Stimulated activated CD8-positive, alpha-beta memory T cell treated with anti-CD3 and anti-CD28 coated beads, Interleukin-4, amount 100 ng/mL, for 4 hours (primary cell): ENCODE results near the gene RASSF5.

Experiments
- DNase-seq, 2 donors: peaks; one replicate each; pipeline ENCODE4 v3.0.0-alpha.2; 2020; ENCODE audit warnings: low read depth in 2 of 2, low spot score in 1 of 2

Gene RASSF5

GRCh38 chr1:206513312-206514111 lies 6.2 kb downstream of the RASSF5 start:
- DNase-seq, result no peak

GRCh38 chr1:206514813-206515387 lies 7.6 kb downstream of the RASSF5 start:
- DNase-seq, result no peak

- DNase-seq, result no peak
These were observed 9.3 kb downstream of the RASSF5 start for GRCh38 chr1:206516728-206516990.

GRCh38 chr1:206517784-206518183 lies 10.5 kb downstream of the RASSF5 start:
- no peak for DNase-seq

- no peak for DNase-seq
These were observed 10.9 kb downstream of the RASSF5 start for GRCh38 chr1:206518206-206518605.

GRCh38 chr1:206518743-206519142 lies 11.4 kb downstream of the RASSF5 start:
- DNase-seq, result no peak

GRCh38 chr1:206521127-206521526 lies 13.8 kb downstream of the RASSF5 start:
- DNase-seq, result no peak

GRCh38 chr1:206521694-206522402 lies 14.5 kb downstream of the RASSF5 start:
- no peak for DNase-seq

GRCh38 chr1:206524739-206525364 lies 17.5 kb downstream of the RASSF5 start:
- DNase-seq, result no peak

GRCh38 chr1:206526064-206526911 lies 19.0 kb downstream of the RASSF5 start:
- DNase-seq, result no peak

- DNase-seq, result no peak
These were observed 22.1 kb downstream of the RASSF5 start for GRCh38 chr1:206529425-206529824.

GRCh38 chr1:206532368-206532767 lies 25.0 kb downstream of the RASSF5 start:
- no peak for DNase-seq

- DNase-seq, result no peak
These were observed 27.2 kb downstream of the RASSF5 start for GRCh38 chr1:206534552-206534951.

- no peak for DNase-seq
These were observed 28.5 kb downstream of the RASSF5 start for GRCh38 chr1:206535853-206536188.

GRCh38 chr1:206537141-206537540 lies 29.8 kb downstream of the RASSF5 start:
- no peak for DNase-seq

GRCh38 chr1:206538086-206538770 lies 30.9 kb downstream of the RASSF5 start:
- DNase-seq, result no peak

- no peak for DNase-seq
These were observed 31.7 kb downstream of the RASSF5 start for GRCh38 chr1:206538901-206539640.

GRCh38 chr1:206540044-206540780 lies 32.9 kb downstream of the RASSF5 start:
- DNase-seq, result no peak

GRCh38 chr1:206541236-206541833 lies 34.0 kb downstream of the RASSF5 start:
- DNase-seq, result no peak
